ENCODE data around the gene PPM1H.

GRCh38 chr12:62703011-62703380, 232.0 kb downstream of the PPM1H start:
- no peak for TF ChIP-seq GATA1 (IDR thresholded peaks at IDR 0.05; ENCODE audit: low read depth, low read length)
- no peak for TF ChIP-seq POLR2A (IDR thresholded peaks at IDR 0.05; ENCODE audit: low read length)
